ENCODE data around the gene TRAK1. TPM values are rescaled to one million over a fixed set of nuclear protein-coding genes. Genes with fewer than 3 reads are reported as not detected.

TRAK1 gene
- total and polyA plus RNA-seq, 7 experiments from 2014 or later: 4.8 to 30.4 (median 13.9) TPM

GRCh38 chr3:42120866-42121265 lies 29.7 kb downstream of the TRAK1 start:
- H3K4me1 Mint-ChIP-seq: peaks cover 6 to 33% (median 19%) of the 10 kb centered on the region in 7 donors
- ChIA-PET CTCF (interaction anchor here (0.6 to 1.4 kb wide), 2 partner anchors 23 to 455 kb away, joined by 3 read pairs; no protein-coding TSS in a partner anchor), POLR2A (no interaction called here)
- Histone ChIP-seq H3K27me3 (ENCODE audit: control insufficient read depth in 2 of 2, insufficient read depth in 2 of 2, low read length in 2 of 2) (no peaks in the 10 kb centered on the region), H3K4me3 (ENCODE audit: low read length) (no peak overlapping the region), H3K9me3 (ENCODE audit: control insufficient read depth in 2 of 3, low read length in 3 of 3) (no peaks in the 10 kb centered on the region), H3K27ac (ENCODE audit: low read depth, low read length) (no peak overlapping the region), H3K4me1 (ENCODE audit: control insufficient read depth in 2 of 2, insufficient read depth in 2 of 2, low read length in 2 of 2) (no peaks in the 10 kb centered on the region), H3K36me3 (ENCODE audit: control insufficient read depth in 2 of 3, insufficient read depth in 3 of 3, low read length in 3 of 3) (peaks cover 0 to 10% (median 0%) of the 10 kb centered on the region in 3 experiments)
- H3K27me3 Mint-ChIP-seq: no peaks in the 10 kb centered on the region
- ATAC-seq: no peak
- no peak for DNase-seq
- H3K4me3 Mint-ChIP-seq: no peak overlapping the region
- H3K36me3 Mint-ChIP-seq: peaks cover 0 to 21% (median 16%) of the 10 kb centered on the region in 5 donors
- no peaks in the 10 kb centered on the region for H3K9me3 Mint-ChIP-seq
- intact Hi-C loops (cut with micrococcal nuclease): no loop called here
- no peak overlapping the region for H3K27ac Mint-ChIP-seq

- Histone ChIP-seq H3K9me3 (ENCODE audit: control insufficient read depth in 2 of 3, low read length in 3 of 3) (no peaks in the 10 kb centered on the region), H3K4me1 (ENCODE audit: control insufficient read depth in 2 of 2, insufficient read depth in 2 of 2, low read length in 2 of 2) (no peaks in the 10 kb centered on the region), H3K36me3 (ENCODE audit: control insufficient read depth in 2 of 3, insufficient read depth in 3 of 3, low read length in 3 of 3) (peaks cover 0 to 10% (median 0%) of the 10 kb centered on the region in 3 experiments), H3K27ac (ENCODE audit: low read depth, low read length) (no peak overlapping the region), H3K27me3 (ENCODE audit: control insufficient read depth in 2 of 2, insufficient read depth in 2 of 2, low read length in 2 of 2) (no peaks in the 10 kb centered on the region), H3K4me3 (ENCODE audit: low read length) (no peak overlapping the region)
- ChIA-PET CTCF (no interaction called here), POLR2A (no interaction called here)
- H3K4me1 Mint-ChIP-seq: peaks cover 5 to 33% (median 14%) of the 10 kb centered on the region in 7 donors
- no peak overlapping the region for H3K27ac Mint-ChIP-seq
- H3K4me3 Mint-ChIP-seq: no peak overlapping the region
- intact Hi-C loops (cut with micrococcal nuclease): loop anchor here in 1 of 2 donors (1.0 kb wide), 1 partner anchor 67 kb away; no protein-coding TSS in a partner anchor
- no peaks in the 10 kb centered on the region for H3K9me3 Mint-ChIP-seq
- no peaks in the 10 kb centered on the region for H3K27me3 Mint-ChIP-seq
- DNase-seq (no peak), ATAC-seq (no peak)
- H3K36me3 Mint-ChIP-seq: peaks cover 0 to 32% (median 21%) of the 10 kb centered on the region in 5 donors
Observed at GRCh38 chr3:42122261-42123011, 31.3 kb downstream of the TRAK1 start.

GRCh38 chr3:42123012-42123581 lies 31.9 kb downstream of the TRAK1 start:
- peaks cover 4 to 33% (median 14%) of the 10 kb centered on the region in 7 donors for H3K4me1 Mint-ChIP-seq
- intact Hi-C loops (cut with micrococcal nuclease): no loop called here
- no peaks in the 10 kb centered on the region for H3K9me3 Mint-ChIP-seq
- peaks cover 0 to 32% (median 21%) of the 10 kb centered on the region in 5 donors for H3K36me3 Mint-ChIP-seq
- H3K27ac ChIP-seq (ENCODE audit: low read depth, low read length): no peak overlapping the region
- H3K36me3 ChIP-seq (ENCODE audit: control insufficient read depth in 2 of 3, insufficient read depth in 3 of 3, low read length in 3 of 3): peaks cover 0 to 10% (median 0%) of the 10 kb centered on the region in 3 experiments
- ATAC-seq (no peak), DNase-seq (no peak)
- no peaks in the 10 kb centered on the region for H3K4me1 ChIP-seq (ENCODE audit: control insufficient read depth in 2 of 2, insufficient read depth in 2 of 2, low read length in 2 of 2)
- CTCF ChIA-PET: no interaction called here
- H3K4me3 ChIP-seq (ENCODE audit: low read length): no peak overlapping the region
- no peaks in the 10 kb centered on the region for H3K27me3 ChIP-seq (ENCODE audit: control insufficient read depth in 2 of 2, insufficient read depth in 2 of 2, low read length in 2 of 2)
- H3K27me3 Mint-ChIP-seq: no peaks in the 10 kb centered on the region
- peak overlapping the region in 2 of 9 donors; percentile 52 to 76 for H3K27ac Mint-ChIP-seq
- H3K4me3 Mint-ChIP-seq: no peak overlapping the region
- POLR2A ChIA-PET: no interaction called here
- H3K9me3 ChIP-seq (ENCODE audit: control insufficient read depth in 2 of 3, low read length in 3 of 3): no peaks in the 10 kb centered on the region

- peaks cover 4 to 28% (median 13%) of the 10 kb centered on the region in 7 donors for H3K4me1 Mint-ChIP-seq
- Histone ChIP-seq H3K4me1 (ENCODE audit: control insufficient read depth in 2 of 2, insufficient read depth in 2 of 2, low read length in 2 of 2) (no peaks in the 10 kb centered on the region), H3K9me3 (ENCODE audit: control insufficient read depth in 2 of 3, low read length in 3 of 3) (no peaks in the 10 kb centered on the region), H3K27me3 (ENCODE audit: control insufficient read depth in 2 of 2, insufficient read depth in 2 of 2, low read length in 2 of 2) (no peaks in the 10 kb centered on the region), H3K27ac (ENCODE audit: low read depth, low read length) (no peak overlapping the region), H3K36me3 (ENCODE audit: control insufficient read depth in 2 of 3, insufficient read depth in 3 of 3, low read length in 3 of 3) (peaks cover 0 to 10% (median 0%) of the 10 kb centered on the region in 3 experiments), H3K4me3 (ENCODE audit: low read length) (no peak overlapping the region)
- no peak for DNase-seq
- intact Hi-C loops (cut with micrococcal nuclease): no loop called here
- peak overlapping the region in 1 of 9 donors; percentile 76 for H3K27ac Mint-ChIP-seq
- no peak for ATAC-seq
- H3K36me3 Mint-ChIP-seq: peaks cover 0 to 38% (median 21%) of the 10 kb centered on the region in 5 donors
- POLR2A ChIA-PET: no interaction called here
- H3K9me3 Mint-ChIP-seq: no peaks in the 10 kb centered on the region
- H3K4me3 Mint-ChIP-seq: no peak overlapping the region
- CTCF ChIA-PET: interaction anchor here (0.6 kb wide), 1 partner anchor 58 kb away, joined by 4 read pairs; no protein-coding TSS in a partner anchor
- no peaks in the 10 kb centered on the region for H3K27me3 Mint-ChIP-seq
Observed at GRCh38 chr3:42123824-42124658, 32.9 kb downstream of the TRAK1 start.

GRCh38 chr3:42127226-42127625 lies 36.1 kb downstream of the TRAK1 start:
- H3K27ac Mint-ChIP-seq: no peak overlapping the region
- POLR2A ChIA-PET: no interaction called here
- Histone ChIP-seq H3K36me3 (ENCODE audit: control insufficient read depth in 2 of 3, insufficient read depth in 3 of 3, low read length in 3 of 3) (peaks cover 0 to 10% (median 0%) of the 10 kb centered on the region in 3 experiments), H3K4me3 (ENCODE audit: low read length) (no peak overlapping the region), H3K27ac (ENCODE audit: low read depth, low read length) (no peak overlapping the region), H3K4me1 (ENCODE audit: control insufficient read depth in 2 of 2, insufficient read depth in 2 of 2, low read length in 2 of 2) (no peaks in the 10 kb centered on the region), H3K27me3 (ENCODE audit: control insufficient read depth in 2 of 2, insufficient read depth in 2 of 2, low read length in 2 of 2) (no peaks in the 10 kb centered on the region), H3K9me3 (ENCODE audit: control insufficient read depth in 2 of 3, low read length in 3 of 3) (no peaks in the 10 kb centered on the region)
- CTCF ChIA-PET: no interaction called here
- no peaks in the 10 kb centered on the region for H3K9me3 Mint-ChIP-seq
- H3K4me1 Mint-ChIP-seq: peaks cover 0 to 12% (median 6%) of the 10 kb centered on the region in 7 donors
- no peaks in the 10 kb centered on the region for H3K27me3 Mint-ChIP-seq
- intact Hi-C loops (cut with micrococcal nuclease): no loop called here
- peaks cover 0 to 45% (median 21%) of the 10 kb centered on the region in 5 donors for H3K36me3 Mint-ChIP-seq
- no peak overlapping the region for H3K4me3 Mint-ChIP-seq
- DNase-seq: no peak
- no peak for ATAC-seq

GRCh38 chr3:42128526-42128925 lies 37.4 kb downstream of the TRAK1 start:
- Histone ChIP-seq H3K4me3 (ENCODE audit: low read length) (no peak overlapping the region), H3K27ac (ENCODE audit: low read depth, low read length) (no peak overlapping the region), H3K36me3 (ENCODE audit: control insufficient read depth in 2 of 3, insufficient read depth in 3 of 3, low read length in 3 of 3) (peaks cover 0 to 10% (median 0%) of the 10 kb centered on the region in 3 experiments), H3K9me3 (ENCODE audit: control insufficient read depth in 2 of 3, low read length in 3 of 3) (no peaks in the 10 kb centered on the region), H3K27me3 (ENCODE audit: control insufficient read depth in 2 of 2, insufficient read depth in 2 of 2, low read length in 2 of 2) (no peaks in the 10 kb centered on the region), H3K4me1 (ENCODE audit: control insufficient read depth in 2 of 2, insufficient read depth in 2 of 2, low read length in 2 of 2) (no peaks in the 10 kb centered on the region)
- Mint-ChIP-seq H3K4me1 (peaks cover 0 to 8% (median 2%) of the 10 kb centered on the region in 7 donors), H3K36me3 (peaks cover 0 to 53% (median 28%) of the 10 kb centered on the region in 5 donors), H3K27ac (no peak overlapping the region), H3K4me3 (no peak overlapping the region), H3K9me3 (no peaks in the 10 kb centered on the region), H3K27me3 (no peaks in the 10 kb centered on the region)
- DNase-seq (no peak), ATAC-seq (no peak)
- intact Hi-C loops (cut with micrococcal nuclease): no loop called here
- POLR2A ChIA-PET: no interaction called here
- CTCF ChIA-PET: no interaction called here

Data from naive thymus-derived CD4-positive, alpha-beta T cell (primary cell).